DMS153 (cell line): ENCODE results near the gene MACROD2.

Source experiments
- DNase-seq: peaks from one replicate; lab custom pipeline; 2025; lab: John Stamatoyannopoulos, UW

Gene MACROD2

DNA sequence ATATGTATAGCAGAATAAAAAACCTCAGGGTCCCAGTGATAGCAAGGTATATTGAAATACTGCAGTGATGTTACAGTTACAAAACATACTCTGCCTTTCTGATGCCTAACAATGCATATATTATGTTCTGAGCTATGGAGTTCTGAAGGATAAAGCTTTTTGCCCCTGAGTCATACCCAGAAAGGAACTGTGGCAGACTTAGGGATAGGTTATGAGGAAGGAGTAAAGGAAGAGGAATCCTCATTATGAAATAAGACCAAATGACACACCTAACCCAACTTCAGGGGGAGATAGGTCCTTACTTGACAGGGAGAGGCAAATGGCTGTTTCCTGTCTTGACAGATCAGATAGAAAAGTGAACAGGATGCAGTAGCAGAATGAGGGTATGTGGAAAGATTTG is 1282.7 kb downstream of the MACROD2 start:
- DNase-seq = no peak

DNA sequence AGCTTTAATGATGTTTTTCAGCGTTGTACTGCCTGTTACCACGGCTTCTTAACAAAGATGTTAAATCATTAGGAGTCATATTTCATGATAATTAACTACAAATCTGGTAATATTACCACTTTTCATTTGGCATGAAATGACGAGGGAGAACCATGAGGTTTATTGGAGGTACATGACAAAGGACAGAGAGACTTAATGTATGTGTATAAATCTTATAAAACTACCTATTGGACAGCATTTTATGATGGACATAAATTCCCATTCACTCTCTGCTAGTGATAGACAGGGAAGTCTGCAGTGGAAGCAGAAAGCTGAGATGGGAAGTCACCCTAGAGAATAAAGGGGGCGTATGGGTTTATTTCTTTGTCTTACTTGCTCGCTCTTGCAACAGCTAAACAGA is 1292.0 kb downstream of the MACROD2 start:
- no peak for DNase-seq

DNA sequence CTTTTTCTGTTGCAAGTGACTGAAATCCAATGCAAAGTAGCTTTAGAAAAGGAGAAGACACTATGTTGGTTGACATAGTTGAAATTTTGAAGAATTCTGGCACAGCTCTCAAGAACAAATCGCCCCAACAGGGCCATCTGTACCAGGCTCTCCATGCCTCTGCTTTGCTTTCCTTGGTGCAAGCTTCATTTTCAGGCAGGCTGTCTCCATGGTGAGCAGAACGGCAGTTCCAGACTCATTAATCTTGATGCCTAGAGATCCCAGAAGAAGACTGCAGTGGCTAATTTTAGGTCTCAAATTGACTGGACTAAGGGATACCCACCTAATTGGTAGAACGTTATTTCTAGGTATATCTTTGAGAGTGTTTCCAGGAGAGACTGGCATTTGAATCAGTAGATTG is 1292.8 kb downstream of the MACROD2 start:
- DNase-seq = no peak

DNA sequence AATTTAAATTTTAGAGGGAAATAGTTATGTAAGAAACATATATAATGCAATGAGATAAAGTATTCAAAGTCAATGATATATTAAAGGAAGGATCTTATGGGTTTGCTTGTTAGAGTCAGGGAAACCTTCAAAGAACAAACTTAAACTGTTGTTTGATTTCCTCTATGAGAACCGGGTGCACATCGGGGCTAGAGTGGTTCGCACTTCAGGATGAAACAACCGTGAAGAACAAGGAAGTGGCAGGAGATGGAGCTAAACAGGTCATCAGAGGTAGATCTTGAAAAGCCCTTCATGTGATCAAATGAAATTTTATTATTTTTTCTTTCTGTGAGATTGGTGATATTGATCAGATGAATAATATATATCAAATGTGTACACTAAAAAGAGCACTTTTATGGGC is 1294.0 kb downstream of the MACROD2 start:
- DNase-seq = no peak

DNA sequence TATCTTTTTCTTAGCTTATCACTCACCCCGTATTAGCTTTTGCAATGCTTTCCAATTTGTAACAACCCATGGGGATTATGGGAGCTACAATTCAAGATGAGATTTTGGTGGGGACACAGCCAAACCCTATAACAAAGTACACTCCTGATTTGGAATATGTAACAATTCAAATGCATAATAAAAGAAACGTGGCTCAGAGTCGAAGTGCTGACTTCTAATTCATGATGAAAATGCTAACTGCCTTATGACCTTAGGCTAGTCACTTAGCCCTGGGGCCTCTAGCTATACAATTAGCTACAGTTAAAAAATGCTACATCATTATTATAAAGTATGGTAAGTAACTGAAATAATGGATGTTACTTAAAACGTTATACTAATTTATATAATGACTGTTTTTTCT is 1297.1 kb downstream of the MACROD2 start:
- DNase-seq = no peak

DNA sequence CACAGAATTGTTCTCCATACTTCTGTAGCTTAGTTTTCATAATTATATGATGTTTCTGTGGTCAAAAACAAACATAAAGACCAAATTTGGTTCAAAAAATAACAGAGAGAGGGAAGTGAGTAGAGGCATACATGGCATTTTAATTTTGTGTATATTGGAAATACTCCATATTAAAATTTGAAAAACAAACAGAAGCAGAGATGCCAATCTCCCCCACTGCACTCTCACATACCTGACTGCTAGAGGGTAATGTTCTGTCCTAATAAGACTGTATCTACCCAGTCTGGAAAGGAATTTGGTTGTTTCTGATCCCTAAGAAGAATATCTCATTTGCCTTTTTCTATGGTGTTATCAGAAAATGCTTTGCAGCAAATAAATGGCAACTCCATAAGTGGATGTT is 1301.1 kb downstream of the MACROD2 start:
- DNase-seq = no peak

DNA sequence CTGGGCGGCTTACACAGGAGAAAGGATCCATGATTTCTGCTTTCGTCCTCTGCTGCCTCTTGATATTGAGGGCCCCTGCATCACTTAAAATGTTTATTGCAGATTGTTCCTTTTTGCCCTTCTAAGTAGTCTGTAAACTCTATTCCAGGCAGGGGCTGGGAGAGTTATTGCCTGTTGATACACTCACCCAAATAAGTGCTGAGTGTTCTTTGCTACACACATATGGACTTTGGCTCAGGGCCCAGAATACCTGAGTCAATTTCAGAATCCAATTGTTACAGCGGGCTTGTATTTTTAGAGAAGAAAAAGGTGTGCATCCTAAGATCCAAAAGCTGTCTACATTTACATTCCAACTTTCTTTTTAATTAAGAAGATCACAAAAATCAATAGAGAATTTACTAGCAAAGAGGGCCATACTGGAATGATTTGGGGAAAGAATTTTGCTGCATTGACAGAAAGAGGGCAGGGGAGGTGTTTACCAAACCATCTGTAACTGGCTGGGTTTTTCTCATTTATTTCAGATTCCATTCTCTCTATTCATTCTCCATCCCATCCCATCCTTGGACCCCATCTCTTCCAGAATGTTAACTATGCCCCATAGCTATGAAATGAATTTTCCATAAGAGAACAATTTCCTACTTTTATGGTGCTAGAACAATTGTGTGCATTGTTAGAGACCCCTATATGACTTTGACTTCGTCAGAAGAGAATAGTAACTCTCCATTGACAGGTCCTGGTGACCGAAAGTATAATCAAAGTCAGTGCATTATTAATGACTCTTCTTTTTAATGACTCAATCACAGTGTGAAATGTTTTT is 1302.0 kb downstream of the MACROD2 start:
- DNase-seq = peak; percentile 79

DNA sequence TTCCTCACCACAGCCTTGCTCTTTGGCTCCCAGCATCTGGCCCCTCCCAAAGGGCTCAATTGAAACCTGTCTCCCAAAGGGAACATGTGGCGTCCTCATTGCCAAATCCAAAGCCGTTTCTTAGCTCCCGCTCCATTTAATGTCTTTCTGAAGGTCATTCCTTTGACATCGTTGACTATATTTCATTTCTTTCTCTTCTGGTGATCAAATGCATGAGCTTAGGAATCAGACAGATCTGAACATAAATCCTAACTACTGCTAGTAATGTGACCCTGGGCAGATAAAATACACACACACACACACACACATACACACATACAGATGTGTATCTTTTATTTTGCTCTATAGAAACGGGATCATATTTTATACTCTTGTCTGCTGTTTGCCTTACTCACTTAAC is 1306.8 kb downstream of the MACROD2 start:
- DNase-seq = no peak

DNA sequence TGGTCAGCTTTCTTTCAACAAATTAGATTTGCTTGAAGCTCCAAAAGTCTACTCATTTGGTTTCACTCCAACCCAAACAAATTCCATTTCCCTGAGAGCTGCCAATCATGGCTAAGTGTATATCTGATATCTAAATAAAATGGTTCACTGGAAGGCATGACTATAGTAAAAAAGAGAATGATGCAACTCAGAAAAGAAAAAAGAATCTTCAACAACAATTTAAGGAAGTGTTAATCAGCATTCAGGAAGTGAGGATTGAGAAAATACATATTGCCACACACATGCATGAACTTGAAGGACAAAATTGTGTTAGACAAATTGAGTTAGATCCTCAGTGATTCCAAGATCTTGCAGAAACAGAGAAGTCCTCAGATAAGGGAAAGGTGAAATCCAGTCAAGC is 1315.0 kb downstream of the MACROD2 start:
- DNase-seq = no peak

DNA sequence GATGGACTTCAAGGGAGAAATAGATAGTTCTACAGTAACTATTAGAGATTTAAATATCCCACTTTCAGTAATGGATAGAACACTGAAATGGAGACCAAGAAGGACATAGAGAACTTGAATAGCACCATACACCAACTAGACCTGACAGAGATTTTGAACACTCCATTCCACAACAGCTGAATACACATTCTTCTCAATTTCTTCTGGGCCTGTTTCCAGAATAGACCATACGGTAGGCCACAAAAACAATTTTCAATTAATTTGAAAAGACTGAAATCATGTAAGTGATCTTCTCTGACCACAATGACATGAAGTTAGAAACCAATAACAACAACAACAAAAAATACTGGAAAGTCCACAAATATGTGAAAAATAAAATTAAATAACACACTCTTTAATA is 1321.2 kb downstream of the MACROD2 start:
- DNase-seq = no peak

DNA sequence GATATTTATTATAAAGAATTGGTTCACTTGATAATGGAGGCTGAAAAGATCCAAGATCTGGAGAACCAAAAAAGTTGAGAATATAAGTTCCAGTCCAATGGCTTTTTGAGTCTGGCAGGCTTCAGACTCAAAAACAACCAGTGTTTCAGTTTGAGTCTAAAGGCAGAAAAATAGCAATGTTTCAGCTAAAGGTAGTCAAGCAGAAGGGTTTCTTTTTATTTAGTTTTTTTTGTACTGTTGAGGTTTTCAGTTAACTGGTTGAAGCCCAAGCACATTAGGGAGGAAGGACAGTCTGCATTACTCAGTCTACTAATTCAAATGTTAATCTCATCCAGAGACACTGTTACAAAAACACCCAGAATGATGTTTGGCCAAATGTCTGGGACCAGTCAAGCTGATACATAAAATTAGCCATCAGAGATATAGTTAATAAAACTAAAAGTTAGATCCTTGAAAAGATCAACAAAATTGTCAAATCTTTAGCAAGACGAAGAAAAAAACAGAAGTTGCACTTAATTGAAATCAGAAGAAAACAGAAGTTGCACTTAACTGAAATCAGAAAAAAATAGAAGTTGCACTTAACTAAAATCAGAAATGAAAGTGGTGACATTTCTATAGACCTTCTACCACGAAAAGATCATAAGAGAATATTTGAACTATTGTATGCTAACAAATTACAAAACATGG is 1322.4 kb downstream of the MACROD2 start:
- no peak for DNase-seq

DNA sequence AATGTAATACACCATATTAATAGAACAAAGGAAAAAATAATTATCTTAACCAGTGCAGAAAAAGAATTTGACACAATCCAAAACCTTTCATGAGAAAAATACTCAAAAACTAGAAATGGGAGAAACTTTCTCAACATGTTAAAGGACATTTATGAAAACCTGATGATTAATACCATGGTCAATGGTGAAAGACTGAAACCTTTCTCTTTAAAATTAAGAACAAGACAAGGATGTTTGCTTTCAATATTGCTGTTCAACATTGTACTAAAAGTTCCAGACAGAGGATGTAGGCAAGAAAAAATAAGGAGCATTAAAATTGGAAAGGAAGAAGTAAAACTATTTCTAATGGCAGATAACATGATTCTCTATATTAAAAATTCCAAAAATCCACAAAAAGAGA is 1323.4 kb downstream of the MACROD2 start:
- no peak for DNase-seq

DNA sequence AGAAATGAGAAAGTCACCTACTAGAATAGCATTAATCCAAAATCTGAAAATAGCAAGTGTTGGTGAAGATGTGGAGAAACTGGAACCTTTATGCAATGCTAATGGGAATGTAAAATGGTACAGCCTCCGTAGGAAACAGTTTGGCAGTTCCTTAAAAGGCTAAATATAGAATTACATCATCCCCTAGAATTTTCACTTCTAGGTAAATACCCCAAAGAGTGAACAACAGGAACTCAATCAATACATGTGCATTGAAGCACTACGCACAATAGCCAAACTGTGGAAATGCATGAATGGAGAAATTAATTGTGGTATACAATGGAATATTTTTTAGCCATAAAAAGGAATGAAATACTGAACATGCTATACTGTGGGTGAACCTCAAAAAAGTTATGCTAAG is 1324.1 kb downstream of the MACROD2 start:
- DNase-seq = no peak

DNA sequence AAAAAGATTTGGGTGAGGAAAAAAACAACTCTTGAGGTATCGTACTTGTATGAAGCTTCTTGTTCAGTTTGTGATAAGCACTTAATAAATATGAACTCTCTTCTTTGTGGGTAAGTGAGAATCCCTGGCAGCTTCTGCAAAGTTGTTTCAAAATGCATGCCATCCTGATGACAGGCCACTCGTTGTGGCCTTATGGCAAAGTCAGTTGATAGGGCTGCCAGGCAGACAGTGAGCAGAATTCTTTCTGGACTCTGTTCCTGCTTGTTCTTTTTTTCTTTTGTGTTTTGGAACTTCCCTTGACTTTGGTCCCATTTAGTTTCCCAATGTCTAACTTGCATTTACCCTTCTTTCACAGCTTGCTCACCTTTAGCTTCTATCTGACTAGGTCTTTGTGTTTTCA is 1325.6 kb downstream of the MACROD2 start:
- no peak for DNase-seq

DNA sequence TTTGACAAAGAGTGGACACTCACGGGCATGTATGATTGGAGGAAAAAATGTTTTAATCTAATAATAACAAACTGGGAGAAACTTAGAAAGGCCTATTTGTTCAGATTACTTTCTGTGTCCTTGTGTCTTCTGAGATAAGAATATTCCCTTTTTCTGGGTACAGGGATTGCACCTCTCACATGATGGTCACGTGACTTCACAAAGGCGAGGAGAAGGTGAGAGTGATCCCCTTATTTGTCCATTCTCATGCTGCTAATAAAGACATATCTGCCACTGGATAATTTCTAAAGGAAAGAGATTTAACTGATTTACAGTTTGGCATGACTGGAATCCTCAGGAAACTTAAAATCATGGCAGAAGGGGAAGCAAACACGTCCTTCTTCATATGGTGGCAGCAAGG is 1331.8 kb downstream of the MACROD2 start:
- DNase-seq = no peak

DNA sequence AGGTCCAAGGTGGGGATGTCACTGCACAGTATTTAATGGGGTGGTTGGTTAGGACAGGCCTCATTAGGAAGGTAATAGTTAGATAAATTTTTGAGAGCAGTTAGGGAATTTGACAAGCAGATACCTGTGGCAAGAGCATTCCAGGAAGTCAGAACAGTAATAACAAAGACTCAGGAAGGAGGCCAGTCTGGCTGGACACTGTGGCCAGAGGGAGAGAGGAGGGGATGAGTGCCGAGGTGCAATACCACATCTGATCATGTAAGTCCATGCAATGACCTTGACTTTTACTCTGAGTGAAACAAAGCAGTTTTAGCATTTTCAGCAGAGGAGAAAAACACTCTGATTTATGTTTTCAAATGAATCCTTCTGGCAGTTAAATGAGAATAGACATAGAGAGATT is 1332.8 kb downstream of the MACROD2 start:
- no peak for DNase-seq

DNA sequence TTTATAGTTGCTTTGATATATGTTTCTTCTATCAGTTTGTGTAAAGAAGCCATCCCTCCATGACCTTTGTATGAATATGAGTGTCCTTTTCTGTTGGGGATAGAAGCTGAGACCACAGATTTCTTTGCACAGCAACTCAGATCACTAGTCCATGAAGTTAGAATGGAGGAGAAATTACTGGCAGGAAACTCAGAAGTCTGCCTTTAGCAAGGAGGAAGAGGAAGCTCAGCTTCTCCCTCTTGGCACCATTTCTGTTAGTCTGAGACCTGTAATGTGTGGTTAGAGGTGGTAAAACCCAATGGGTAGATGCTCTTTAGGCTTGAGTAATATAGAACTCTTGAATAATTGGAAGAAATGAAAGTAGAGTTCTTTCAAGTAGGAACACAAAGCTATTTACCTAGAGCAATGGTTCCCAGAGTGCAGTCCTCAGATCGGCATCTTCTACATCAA is 1337.4 kb downstream of the MACROD2 start:
- no peak for DNase-seq

DNA sequence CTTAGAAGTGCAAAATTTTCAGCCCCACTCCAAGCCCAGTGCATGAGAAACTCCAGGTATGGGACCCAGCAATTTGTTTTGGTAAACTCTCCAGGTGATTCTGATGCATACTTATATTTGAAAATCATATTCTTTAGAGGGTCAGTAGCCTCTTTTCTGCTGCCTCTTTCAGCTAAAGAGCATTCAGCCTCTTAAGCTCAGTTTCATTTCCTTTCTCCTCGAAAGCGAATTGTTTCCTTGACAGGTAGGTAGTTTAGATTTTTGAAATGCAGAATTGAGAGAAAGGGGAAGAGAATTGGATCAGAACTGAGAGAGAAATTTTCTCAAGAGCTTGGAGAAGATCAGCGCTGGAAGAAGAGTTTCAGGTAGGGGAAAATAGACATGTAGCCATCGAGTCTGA is 1337.9 kb downstream of the MACROD2 start:
- no peak for DNase-seq

DNA sequence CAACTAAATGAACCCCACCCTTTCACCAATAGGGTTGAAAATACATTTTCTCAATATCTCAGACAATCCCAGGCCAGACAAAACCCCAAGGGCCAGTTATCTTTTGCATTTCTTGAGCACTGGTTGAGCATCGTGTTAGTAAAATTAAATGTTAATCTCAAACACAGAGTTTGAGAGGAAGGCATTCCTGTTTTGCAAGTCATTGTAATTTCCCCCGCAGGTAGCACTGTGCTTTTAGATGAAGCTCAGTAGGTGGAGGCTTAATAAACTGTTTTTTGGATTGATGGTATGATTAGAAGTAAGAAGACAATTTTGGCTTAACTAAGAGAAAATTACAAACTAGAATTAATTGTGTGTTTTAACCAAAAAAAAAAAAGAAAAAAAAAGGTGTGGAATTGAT is 1340.7 kb downstream of the MACROD2 start:
- DNase-seq = no peak

DNA sequence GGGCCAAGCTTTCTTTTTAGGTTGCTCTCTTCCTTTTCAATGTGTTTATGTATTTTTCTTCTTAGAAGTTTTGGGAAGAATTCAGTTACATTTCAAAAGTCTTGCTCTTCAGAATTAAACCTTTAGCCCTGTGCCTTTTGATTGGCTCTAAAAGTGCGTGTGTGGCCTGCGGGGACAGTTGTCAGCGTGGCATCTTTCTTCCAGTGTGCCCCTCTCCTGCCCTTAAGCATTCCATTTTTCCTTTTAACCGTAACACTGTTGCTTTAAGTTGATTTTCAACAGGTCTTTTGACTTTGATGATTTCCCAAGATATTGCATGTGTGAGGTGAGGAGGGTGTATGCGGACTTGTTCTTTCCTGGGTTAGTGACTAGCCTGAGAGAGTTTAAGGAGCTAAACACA is 1341.2 kb downstream of the MACROD2 start:
- DNase-seq = no peak

DNA sequence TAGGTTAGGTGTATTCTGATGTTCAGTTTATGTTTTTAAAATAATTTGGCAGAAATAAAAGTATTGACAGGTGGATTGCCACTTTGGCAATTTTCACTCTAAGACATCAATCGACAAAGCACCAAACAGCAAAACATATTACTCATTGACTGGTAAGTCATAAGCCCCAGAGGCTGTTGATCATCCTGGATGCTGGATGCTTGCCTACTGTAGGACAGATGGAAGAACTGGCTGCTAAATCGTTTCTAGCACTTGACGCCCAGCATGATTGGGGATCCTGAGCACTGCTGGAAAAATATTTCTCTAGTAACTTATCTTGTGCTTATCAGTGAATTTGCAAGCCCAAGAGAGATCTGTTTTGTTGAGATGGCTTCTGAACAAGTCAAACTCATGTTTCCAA is 1343.9 kb downstream of the MACROD2 start:
- DNase-seq = no peak

DNA sequence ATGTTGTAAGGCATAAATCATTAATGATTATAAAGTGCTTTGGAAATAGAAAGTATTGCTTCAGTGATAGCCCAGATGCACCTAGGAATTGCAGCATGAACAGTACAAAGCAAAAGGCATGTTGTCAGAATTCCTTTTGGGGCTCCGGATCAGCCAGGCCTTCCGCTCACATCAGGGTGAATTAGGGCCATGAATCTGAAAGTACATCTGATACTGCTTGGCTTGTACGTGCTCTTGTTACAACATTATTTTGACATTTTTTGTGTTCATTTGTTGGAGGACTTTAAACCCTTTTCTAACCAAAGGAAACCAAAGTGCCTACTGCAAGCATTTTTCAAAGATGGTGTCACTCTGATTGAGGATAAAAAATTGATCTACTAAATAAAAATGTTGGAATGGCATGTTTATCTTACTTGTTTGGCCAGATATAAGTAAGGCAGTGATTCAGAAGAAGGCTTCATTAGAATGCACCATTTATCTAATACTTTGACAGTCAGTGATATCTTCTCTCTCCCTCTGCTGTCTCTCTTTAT is 1347.7 kb downstream of the MACROD2 start:
- no peak for DNase-seq

DNA sequence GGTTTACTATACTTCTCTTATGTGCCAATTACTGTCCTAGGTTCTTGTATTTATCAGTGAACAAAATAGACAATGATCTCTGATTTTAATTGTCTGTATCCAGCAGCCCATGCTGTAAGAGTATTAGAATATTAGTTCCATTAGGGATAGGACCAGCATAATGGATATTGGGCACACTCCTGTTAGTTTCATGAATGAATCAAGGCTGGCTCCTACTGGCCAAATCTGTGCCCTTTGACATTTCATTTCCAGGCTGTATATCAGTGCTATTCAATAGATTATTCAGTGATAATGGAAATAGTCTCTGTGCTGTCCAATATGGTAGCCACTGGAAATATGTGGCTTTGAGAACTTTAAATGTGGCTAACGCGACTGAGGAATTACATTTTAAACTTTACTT is 1350.0 kb downstream of the MACROD2 start:
- no peak for DNase-seq
